GM23338 (cell line): ENCODE data around the gene LAPTM5. TPM values are rescaled to one million over a fixed set of nuclear protein-coding genes. Genes with fewer than 3 reads are reported as not detected.

ENCODE experiments used
- ATAC-seq: fragments of 200-7000 bp; cut with Tn5 transposase; 3 replicates; pipeline ENCODE4 v1.9.1; 2020
- DNase-seq: peaks from one replicate; pipeline ENCODE4 v3.0.0-alpha.2; 2015; ENCODE audit warnings: low spot score
- H2AFZ ChIP-seq: fragments of 200-600 bp; sonication (generic); 2 replicates; pipeline ENCODE4 v1.8.0; 2016; ENCODE audit warnings: antibody characterized with exemption, mild to moderate bottlenecking, moderate library complexity
- H3F3A ChIP-seq: fragments of 200-600 bp; sonication (generic); replicated peaks from 2 replicates; pipeline ENCODE4 v1.8.0; 2017; ENCODE audit warnings: antibody characterized with exemption, mixed run types, low read depth
- H3K27ac ChIP-seq: fragments of 200-600 bp; sonication (generic); 2 replicates; pipeline ENCODE4 v1.6.1; 2016; ENCODE audit warnings: low read depth
- H3K27me3 ChIP-seq: fragments of 200-600 bp; sonication (generic); 2 replicates; pipeline ENCODE4 v1.8.0; 2016; ENCODE audit warnings: mild to moderate bottlenecking, mixed run types, moderate library complexity; ENCODE audit not compliant: insufficient read depth
- H3K36me3 ChIP-seq: fragments of 200-600 bp; sonication (generic); 2 replicates; pipeline ENCODE4 v1.8.0; 2016; ENCODE audit warnings: mild to moderate bottlenecking; ENCODE audit not compliant: insufficient read depth
- H3K4me1 ChIP-seq: fragments of 200-600 bp; sonication (generic); 2 replicates; pipeline ENCODE4 v1.8.0; 2016; ENCODE audit warnings: mild to moderate bottlenecking, moderate library complexity; ENCODE audit not compliant: insufficient read depth
- H3K4me2 ChIP-seq: fragments of 200-600 bp; sonication (generic); 2 replicates; pipeline ENCODE4 v1.7.1; 2017; ENCODE audit warnings: mixed run types
- H3K4me3 ChIP-seq: fragments of 200-600 bp; sonication (generic); 2 replicates; pipeline ENCODE4 v1.6.1; 2016; ENCODE audit warnings: mixed run types
- H3K79me2 ChIP-seq: fragments of 200-600 bp; sonication (generic); replicated peaks from 2 replicates; pipeline ENCODE4 v1.8.0; 2017; ENCODE audit warnings: mild to moderate bottlenecking; ENCODE audit not compliant: insufficient read depth
- H3K9me2 ChIP-seq: fragments of 200-600 bp; sonication (generic); 2 replicates; pipeline ENCODE4 v1.8.0; 2017; ENCODE audit not compliant: insufficient read depth
- H4K20me1 ChIP-seq: fragments of 200-600 bp; sonication (generic); replicated peaks from 2 replicates; pipeline ENCODE4 v1.8.0; 2017; ENCODE audit warnings: mild to moderate bottlenecking; ENCODE audit not compliant: insufficient read depth
- H3K27ac Mint-ChIP-seq: 2 replicates; pipeline ENCODE4 v1.8.0; 2020; ENCODE audit warnings: inconsistent platforms, mild to moderate bottlenecking, moderate library complexity, mixed read lengths
- H3K27me3 Mint-ChIP-seq: 3 replicates; pipeline ENCODE4 v1.8.0; 2022; ENCODE audit warnings: low read depth, mild to moderate bottlenecking, moderate library complexity, mixed read lengths, inconsistent platforms; ENCODE audit not compliant: insufficient read depth, poor library complexity
- H3K36me3 Mint-ChIP-seq: 3 replicates; pipeline ENCODE4 v1.8.0; 2021; ENCODE audit warnings: low read depth, mild to moderate bottlenecking, inconsistent platforms, moderate library complexity, mixed read lengths
- H3K4me1 Mint-ChIP-seq: 3 replicates; pipeline ENCODE4 v1.8.0; 2020; ENCODE audit warnings: mild to moderate bottlenecking, inconsistent platforms, mixed read lengths
- H3K4me3 Mint-ChIP-seq: 3 replicates; pipeline ENCODE4 v1.8.0; 2021; ENCODE audit warnings: moderate library complexity, mild to moderate bottlenecking, inconsistent platforms, mixed read lengths
- H3K9me3 Mint-ChIP-seq: 3 replicates; pipeline ENCODE4 v1.8.0; 2020; ENCODE audit warnings: moderate library complexity, mild to moderate bottlenecking, inconsistent platforms, mixed read lengths
- EZH2 ChIP-seq: fragments of 200-600 bp; sonication (generic); IDR thresholded peaks from one replicate; pipeline ENCODE4 v1.8.0; 2017; ENCODE audit warnings: antibody characterized with exemption, mild to moderate bottlenecking, low read depth; ENCODE audit not compliant: unreplicated experiment
- JUNB ChIP-seq: IDR thresholded peaks from one replicate; pipeline ENCODE4 v1.6.1; 2016; ENCODE audit warnings: antibody characterized with exemption; ENCODE audit not compliant: unreplicated experiment
- NANOG ChIP-seq: IDR thresholded peaks from 2 replicates; pipeline ENCODE4 v1.6.1; 2016; ENCODE audit warnings: antibody characterized with exemption, borderline replicate concordance
- POLR2AphosphoS5 ChIP-seq: IDR thresholded peaks from 2 replicates; pipeline ENCODE4 v1.6.1; 2016; ENCODE audit warnings: antibody characterized with exemption, low read depth
- REST ChIP-seq: IDR thresholded peaks from one replicate; pipeline ENCODE4 v1.6.1; 2018; ENCODE audit warnings: antibody characterized with exemption; ENCODE audit not compliant: unreplicated experiment
- STAT1 ChIP-seq: IDR thresholded peaks from one replicate; pipeline ENCODE4 v1.6.1; 2016; ENCODE audit warnings: antibody characterized with exemption; ENCODE audit not compliant: unreplicated experiment
- ZNF331 ChIP-seq: fragments of 250-450 bp; sonication (Bioruptor Pico); IDR thresholded peaks from 2 replicates; pipeline ENCODE4 v1.5.0; 2020; ENCODE audit warnings: low read depth, mild to moderate bottlenecking, moderate library complexity
- ZNF462 ChIP-seq: fragments of 250-450 bp; sonication (Bioruptor Pico); IDR thresholded peaks from 2 replicates; pipeline ENCODE4 v1.5.0; 2020; ENCODE audit warnings: mild to moderate bottlenecking, moderate library complexity
- polyA plus RNA-seq: library from polyadenylated mRNA; unstranded; fragments of >200 nt; fragmentation: Nextera tagmentation; extraction: Ambion mirVana; gene quantifications from 2 replicates; pipeline ENCODE4 v1.2.1, GENCODE V29; 2016
- total RNA-seq: library from RNA; depleted of rRNA; stranded (reverse); fragments of >200 nt; shearing (Covaris generic); gene quantifications from 2 replicates; pipeline ENCODE4 v1.2.3, GENCODE V29; 2014
- TF ChIP-seq, protein P1 (sequence below): IDR thresholded peaks from 2 replicates; pipeline ENCODE4 v1.6.1; 2016; ENCODE audit warnings: antibody characterized with exemption

Gene LAPTM5
- total and polyA plus RNA-seq, 2 experiments from 2014 or later = 0.21 TPM; not detected in 1

DNA sequence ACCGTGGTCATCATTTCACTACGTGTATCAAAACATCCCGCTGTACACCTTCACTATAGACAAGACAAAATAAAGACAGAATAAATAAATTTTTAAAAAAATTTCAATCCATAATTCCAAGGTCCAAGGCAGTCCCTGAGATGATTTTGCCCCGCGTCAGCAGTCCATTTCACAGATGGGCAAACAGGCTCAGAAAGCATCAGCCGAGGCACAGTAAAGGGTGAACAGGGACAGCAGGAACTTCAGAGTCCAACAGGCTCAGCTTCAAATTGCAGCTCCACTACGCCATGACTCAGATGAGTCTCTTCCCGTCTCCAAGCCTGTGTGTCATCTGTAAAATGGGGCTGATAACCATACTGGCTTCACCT is 49.2 kb downstream of the LAPTM5 start:
- no peaks in the 10 kb centered on the region for H3K79me2 ChIP-seq
- no peak overlapping the region for H3K4me3 Mint-ChIP-seq
- H3K4me3 ChIP-seq = no peak overlapping the region
- TF ChIP-seq REST (no peak), POLR2AphosphoS5 (no peak), NANOG (no peak), EZH2 (no peak), JUNB (no peak), STAT1 (no peak), ZNF331 (CRISPR knock-in tag) (no peak)
- TF ChIP-seq, protein P1, sequence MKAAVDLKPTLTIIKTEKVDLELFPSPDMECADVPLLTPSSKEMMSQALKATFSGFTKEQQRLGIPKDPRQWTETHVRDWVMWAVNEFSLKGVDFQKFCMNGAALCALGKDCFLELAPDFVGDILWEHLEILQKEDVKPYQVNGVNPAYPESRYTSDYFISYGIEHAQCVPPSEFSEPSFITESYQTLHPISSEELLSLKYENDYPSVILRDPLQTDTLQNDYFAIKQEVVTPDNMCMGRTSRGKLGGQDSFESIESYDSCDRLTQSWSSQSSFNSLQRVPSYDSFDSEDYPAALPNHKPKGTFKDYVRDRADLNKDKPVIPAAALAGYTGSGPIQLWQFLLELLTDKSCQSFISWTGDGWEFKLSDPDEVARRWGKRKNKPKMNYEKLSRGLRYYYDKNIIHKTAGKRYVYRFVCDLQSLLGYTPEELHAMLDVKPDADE = no peak
- no peaks in the 10 kb centered on the region for H3K36me3 Mint-ChIP-seq
- no peak overlapping the region for H2AFZ ChIP-seq
- H3K4me1 Mint-ChIP-seq = no peaks in the 10 kb centered on the region
- H3K9me3 Mint-ChIP-seq = no peaks in the 10 kb centered on the region
- DNase-seq = no peak
- 0 out of 2 replicates have a peak, but pooled peaks cover 1% of the 10 kb centered on the region for H3K9me2 ChIP-seq
- H3K4me2 ChIP-seq = no peak overlapping the region
- no peaks in the 10 kb centered on the region for H3F3A ChIP-seq
- no peaks in the 10 kb centered on the region for H3K27me3 ChIP-seq
- H3K27ac ChIP-seq = no peak overlapping the region
- no peaks in the 10 kb centered on the region for H3K36me3 ChIP-seq
- peaks cover 3% of the 10 kb centered on the region; the same call in 1 of the 2 replicates for H3K4me1 ChIP-seq
- no peak overlapping the region for H3K27ac Mint-ChIP-seq
- ATAC-seq = no peak
- no peaks in the 10 kb centered on the region for H4K20me1 ChIP-seq
- H3K27me3 Mint-ChIP-seq = peaks cover 4% of the 10 kb centered on the region

- DNase-seq (peak; percentile 88), ATAC-seq (peak; percentile 94)
- Mint-ChIP-seq H3K27me3 (peaks cover 3% of the 10 kb centered on the region), H3K4me1 (no peaks in the 10 kb centered on the region), H3K36me3 (no peaks in the 10 kb centered on the region), H3K27ac (no peak overlapping the region; the same call in 1 of the 2 replicates), H3K4me3 (no peak overlapping the region), H3K9me3 (no peaks in the 10 kb centered on the region)
- H3F3A ChIP-seq = no peaks in the 10 kb centered on the region
- no peak overlapping the region for H3K27ac ChIP-seq
- peaks cover 3% of the 10 kb centered on the region; the same call in 1 of the 2 replicates for H3K4me1 ChIP-seq
- H2AFZ ChIP-seq = no peak overlapping the region
- peaks cover 6% of the 10 kb centered on the region; the same call in 1 of the 2 replicates for H3K9me2 ChIP-seq
- no peaks in the 10 kb centered on the region for H3K27me3 ChIP-seq
- H3K79me2 ChIP-seq = no peaks in the 10 kb centered on the region
- H4K20me1 ChIP-seq = no peaks in the 10 kb centered on the region
- no peaks in the 10 kb centered on the region for H3K36me3 ChIP-seq
- H3K4me3 ChIP-seq = no peak overlapping the region
- no peak overlapping the region for H3K4me2 ChIP-seq
- TF ChIP-seq EZH2 (no peak), ZNF462 (CRISPR knock-in tag) (no peak)
Measured at GRCh38 chr1:30707412-30708360, 49.9 kb downstream of the LAPTM5 start.
